Stimulated activated CD4-positive, alpha-beta T cell treated with anti-CD3 and anti-CD28 coated beads, Interleukin-2, amount 100 ng/mL, for 48 hours (primary cell): ENCODE data around the gene HIPK1.
A peak's percentile ranks its signal among the peaks of the same experiment; 100 is the strongest.

Experiments used
- DNase-seq, 2 donors: peaks; one replicate each; pipeline ENCODE4 v3.0.0-alpha.2; 2020

Gene HIPK1

DNA sequence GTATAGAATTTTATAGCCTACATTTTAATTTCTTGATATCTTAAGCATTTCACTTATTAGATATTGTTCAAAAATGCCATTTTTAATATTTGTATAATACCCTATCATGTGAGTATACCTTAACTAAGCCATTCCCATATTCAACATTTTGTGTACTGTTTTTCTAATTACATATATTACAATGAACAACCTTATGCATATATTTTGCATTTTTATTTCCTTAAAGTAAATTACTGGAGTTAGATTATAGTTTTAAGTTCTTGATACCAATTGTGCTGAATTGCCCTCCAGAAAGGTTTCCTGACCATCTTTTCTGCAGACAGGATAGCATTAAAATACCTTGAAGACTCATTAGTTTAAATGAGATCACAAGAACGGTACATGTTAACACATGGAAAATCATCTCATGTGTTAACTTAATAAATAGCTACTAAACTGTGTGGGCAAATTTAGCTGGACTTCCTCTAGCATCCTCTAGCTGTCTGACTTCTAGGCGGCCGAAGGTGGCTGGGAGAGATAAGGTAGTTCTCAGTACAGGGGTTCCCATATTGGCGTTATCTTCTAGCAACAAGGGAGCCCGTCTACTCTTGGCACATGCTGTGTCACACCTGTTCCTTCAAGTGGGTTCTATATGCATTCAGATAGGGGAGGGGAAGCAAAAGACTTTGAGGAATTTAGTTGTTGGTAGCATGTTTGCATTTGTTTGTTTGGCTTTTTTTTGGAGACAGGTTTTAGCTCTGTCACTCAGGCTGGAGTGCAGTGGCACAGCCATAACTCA is 15.0 kb upstream of the HIPK1 start:
- DNase-seq, result no peak

GRCh38 chr1:113916974-113917373 is 12.2 kb upstream of the HIPK1 start:
- no peak for DNase-seq

DNA sequence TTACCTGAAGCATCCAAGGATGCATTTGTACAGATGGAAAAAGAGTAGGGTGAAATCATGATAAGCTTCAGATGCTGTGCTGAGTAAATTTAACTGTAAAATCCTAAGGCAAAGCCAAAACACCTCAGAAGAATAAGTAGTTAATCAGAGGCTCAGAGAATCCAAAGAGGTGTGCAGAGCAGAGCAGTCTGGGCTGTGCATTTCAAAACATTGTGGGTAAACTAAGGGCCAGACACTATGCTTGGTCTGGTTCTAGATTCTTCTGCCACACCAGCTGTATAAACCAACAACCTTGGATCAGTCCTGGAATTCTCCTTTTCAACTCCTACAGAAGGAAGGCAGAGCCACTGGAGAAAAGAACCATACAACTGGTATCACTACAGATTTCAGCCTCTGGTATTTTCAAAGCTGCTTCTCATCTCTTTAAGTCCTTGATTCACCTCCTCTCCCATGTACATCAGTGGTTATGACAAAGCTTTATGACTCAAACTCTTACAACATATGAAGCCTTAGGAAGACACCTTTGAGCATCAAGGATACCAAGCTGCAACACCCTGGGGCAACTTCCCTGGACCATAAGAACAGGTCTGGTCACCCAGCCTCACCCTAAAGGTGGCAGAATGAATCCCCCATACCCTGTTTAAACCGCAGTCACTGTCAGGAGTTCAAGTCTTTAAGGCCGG is 11.6 kb upstream of the HIPK1 start:
- no peak for DNase-seq

DNA sequence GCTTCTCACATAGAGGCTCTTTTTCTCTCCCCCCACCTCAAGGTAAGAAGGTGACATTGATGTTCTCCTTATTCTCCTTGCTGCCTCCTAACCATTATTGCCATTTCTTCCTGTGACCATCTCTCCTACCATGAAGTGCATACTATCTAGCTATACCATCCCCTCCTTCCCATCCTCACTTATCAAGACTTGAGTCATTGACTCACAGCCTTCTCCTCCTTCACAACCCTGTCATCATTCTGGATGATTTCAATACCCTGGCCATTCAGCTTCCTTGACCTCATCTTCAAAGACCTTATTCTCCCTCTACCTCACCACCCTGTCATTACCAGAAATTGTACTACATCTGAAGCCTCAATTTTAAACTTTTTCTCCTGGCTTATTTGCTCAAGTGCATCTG is 10.9 kb upstream of the HIPK1 start:
- DNase-seq, result no peak

DNA sequence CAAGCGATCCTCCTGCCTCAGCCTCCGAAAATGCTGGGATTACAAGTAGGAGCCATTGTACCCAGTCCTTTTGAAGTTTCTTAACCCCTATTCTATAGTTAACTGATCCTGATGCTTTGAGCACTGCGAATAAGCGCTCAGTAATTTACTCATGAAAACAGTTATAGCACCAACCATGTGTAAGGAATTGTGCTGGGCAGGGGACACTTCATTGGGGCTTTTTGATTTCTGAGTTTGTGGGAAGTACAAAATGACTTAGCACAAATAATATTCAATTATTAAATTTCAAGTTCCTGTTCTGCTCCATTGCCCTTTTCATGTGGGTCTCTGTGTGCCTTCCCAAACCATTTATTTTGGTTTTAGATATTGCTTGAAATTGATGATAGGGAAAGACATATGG is 6.2 kb upstream of the HIPK1 start:
- DNase-seq, result no peak

- DNase-seq, result no peak
Observed at GRCh38 chr1:113924473-113924872, 4.7 kb upstream of the HIPK1 start.

GRCh38 chr1:113928187-113928930 is 765 bp upstream of the HIPK1 start:
- DNase-seq, result no peak

- peak; percentile 39 to 51 for DNase-seq
Observed at GRCh38 chr1:113929750-113930498, 800 bp downstream of the HIPK1 start.

GRCh38 chr1:113930499-113931161 is 1.5 kb downstream of the HIPK1 start:
- peak; percentile 44 to 60 for DNase-seq

DNA sequence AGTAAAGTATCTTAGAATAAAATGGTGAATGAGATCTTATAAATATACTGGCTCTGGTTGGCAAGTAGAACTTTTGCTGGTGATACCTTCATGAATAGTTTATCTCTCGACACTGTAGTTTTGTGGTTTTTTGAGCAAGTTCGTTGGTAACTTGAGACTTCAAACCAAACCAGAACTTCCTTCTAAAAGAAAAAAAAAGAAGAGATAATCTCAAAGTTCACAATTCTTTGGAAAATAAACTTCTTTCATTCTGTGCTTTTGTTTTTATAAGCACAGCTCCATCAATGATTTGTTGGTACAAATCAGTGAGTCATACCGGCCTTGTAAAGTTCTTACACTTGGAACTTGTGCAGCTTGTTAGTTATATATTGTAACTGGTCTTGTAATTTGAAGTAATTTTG is 2.3 kb downstream of the HIPK1 start:
- DNase-seq, result no peak

DNA sequence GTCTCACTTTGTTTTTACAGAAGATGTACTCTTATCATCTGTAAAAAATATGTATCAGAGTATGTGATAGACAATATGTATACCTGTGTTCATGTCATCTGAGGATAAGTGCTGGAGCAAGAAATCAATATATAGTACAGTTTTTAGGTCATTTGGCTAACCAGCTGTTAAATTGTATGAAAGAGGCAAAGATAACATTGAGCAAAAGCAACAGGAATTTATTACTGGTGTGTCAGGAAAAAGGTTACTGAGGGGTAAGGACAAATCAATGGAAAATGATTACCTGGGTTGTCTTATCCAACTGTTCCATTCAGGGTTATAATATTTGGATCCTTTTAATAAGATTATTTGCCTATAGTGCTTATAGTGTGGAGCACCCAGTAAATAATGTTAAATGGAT is 4.9 kb downstream of the HIPK1 start:
- DNase-seq, result no peak

GRCh38 chr1:113934511-113935055 is 5.5 kb downstream of the HIPK1 start:
- no peak for DNase-seq

- DNase-seq, result no peak
Observed at GRCh38 chr1:113935176-113935575, 6.1 kb downstream of the HIPK1 start.

GRCh38 chr1:113935970-113936369 is 6.8 kb downstream of the HIPK1 start:
- DNase-seq, result no peak

GRCh38 chr1:113937146-113937545 is 8.0 kb downstream of the HIPK1 start:
- no peak for DNase-seq

GRCh38 chr1:113938192-113938591 is 9.1 kb downstream of the HIPK1 start:
- no peak for DNase-seq

DNA sequence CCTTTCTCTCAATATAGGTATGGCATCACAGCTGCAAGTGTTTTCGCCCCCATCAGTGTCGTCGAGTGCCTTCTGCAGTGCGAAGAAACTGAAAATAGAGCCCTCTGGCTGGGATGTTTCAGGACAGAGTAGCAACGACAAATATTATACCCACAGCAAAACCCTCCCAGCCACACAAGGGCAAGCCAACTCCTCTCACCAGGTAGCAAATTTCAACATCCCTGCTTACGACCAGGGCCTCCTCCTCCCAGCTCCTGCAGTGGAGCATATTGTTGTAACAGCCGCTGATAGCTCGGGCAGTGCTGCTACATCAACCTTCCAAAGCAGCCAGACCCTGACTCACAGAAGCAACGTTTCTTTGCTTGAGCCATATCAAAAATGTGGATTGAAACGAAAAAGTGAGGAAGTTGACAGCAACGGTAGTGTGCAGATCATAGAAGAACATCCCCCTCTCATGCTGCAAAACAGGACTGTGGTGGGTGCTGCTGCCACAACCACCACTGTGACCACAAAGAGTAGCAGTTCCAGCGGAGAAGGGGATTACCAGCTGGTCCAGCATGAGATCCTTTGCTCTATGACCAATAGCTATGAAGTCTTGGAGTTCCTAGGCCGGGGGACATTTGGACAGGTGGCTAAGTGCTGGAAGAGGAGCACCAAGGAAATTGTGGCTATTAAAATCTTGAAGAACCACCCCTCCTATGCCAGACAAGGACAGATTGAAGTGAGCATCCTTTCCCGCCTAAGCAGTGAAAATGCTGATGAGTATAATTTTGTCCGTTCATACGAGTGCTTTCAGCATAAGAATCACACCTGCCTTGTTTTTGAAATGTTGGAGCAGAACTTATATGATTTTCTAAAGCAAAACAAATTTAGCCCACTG is 11.5 kb downstream of the HIPK1 start:
- peak in 1 of 2 donors; percentile 21 for DNase-seq

DNA sequence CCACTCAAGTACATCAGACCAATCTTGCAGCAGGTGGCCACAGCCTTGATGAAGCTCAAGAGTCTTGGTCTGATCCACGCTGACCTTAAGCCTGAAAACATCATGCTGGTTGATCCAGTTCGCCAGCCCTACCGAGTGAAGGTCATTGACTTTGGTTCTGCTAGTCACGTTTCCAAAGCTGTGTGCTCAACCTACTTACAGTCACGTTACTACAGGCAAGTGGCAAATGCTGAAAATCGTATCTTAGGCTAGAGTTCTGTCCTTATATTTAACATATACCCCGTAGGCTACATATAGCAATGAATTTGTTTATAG is 12.1 kb downstream of the HIPK1 start:
- no peak for DNase-seq

GRCh38 chr1:113942527-113942926 is 13.4 kb downstream of the HIPK1 start:
- no peak for DNase-seq

- DNase-seq, result no peak
Observed at GRCh38 chr1:113943028-113943811, 14.1 kb downstream of the HIPK1 start.

- no peak for DNase-seq
Observed at GRCh38 chr1:113945329-113945728, 16.2 kb downstream of the HIPK1 start.
